Lower leg skin (tissue), 3 donors: ENCODE measurements around the gene INSC.

Source experiments
- CTCF ChIP-seq, 3 donors: fragments of 450-650 bp; IDR thresholded peaks; one replicate each; pipeline ENCODE4 v1.5.1; 2016; ENCODE audit warnings: antibody characterized with exemption in 3 of 3, mild to moderate bottlenecking in 3 of 3, moderate library complexity in 2 of 3
- POLR2A ChIP-seq, 2 donors: fragments of 450-650 bp; IDR thresholded peaks; one replicate each; pipeline ENCODE4 v1.6.1; 2016 to 2017; ENCODE audit warnings: antibody characterized with exemption in 2 of 2, mild to moderate bottlenecking in 1 of 2, moderate library complexity in 1 of 2

GRCh38 chr11:15108592-15109130 lies 6.1 kb upstream of the INSC start:
- no peak for TF ChIP-seq CTCF (IDR thresholded peaks at IDR 0.05)
- TF ChIP-seq POLR2A (IDR thresholded peaks at IDR 0.05) = no peak
